Epithelial cell of esophagus (primary cell): ENCODE results near the gene GINS2.

Source experiments
- DNase-seq: peaks from one replicate; pipeline ENCODE4 v3.0.0; 2010; ENCODE audit warnings: low read depth
- H3K4me3 ChIP-seq: 2 replicates; pipeline ENCODE4 v1.5.1; 2011; ENCODE audit warnings: mild to moderate bottlenecking, low read length, control low read depth
- CTCF ChIP-seq: IDR thresholded peaks from 2 replicates; pipeline ENCODE4 v1.5.1; 2011; ENCODE audit warnings: low read depth, mild to moderate bottlenecking, low read length, control low read depth, inconsistent platforms; ENCODE audit not compliant: insufficient read depth; ENCODE audit errors: missing control alignments

Gene GINS2

GRCh38 chr16:85637808-85638647 lies 50.7 kb downstream of the GINS2 start:
- no peak for TF ChIP-seq CTCF
- DNase-seq, result no peak
- no peak overlapping the region for H3K4me3 ChIP-seq

GRCh38 chr16:85637061-85637807 lies 51.5 kb downstream of the GINS2 start:
- H3K4me3 ChIP-seq, result no peak overlapping the region
- no peak for DNase-seq
- TF ChIP-seq CTCF, result no peak

DNA sequence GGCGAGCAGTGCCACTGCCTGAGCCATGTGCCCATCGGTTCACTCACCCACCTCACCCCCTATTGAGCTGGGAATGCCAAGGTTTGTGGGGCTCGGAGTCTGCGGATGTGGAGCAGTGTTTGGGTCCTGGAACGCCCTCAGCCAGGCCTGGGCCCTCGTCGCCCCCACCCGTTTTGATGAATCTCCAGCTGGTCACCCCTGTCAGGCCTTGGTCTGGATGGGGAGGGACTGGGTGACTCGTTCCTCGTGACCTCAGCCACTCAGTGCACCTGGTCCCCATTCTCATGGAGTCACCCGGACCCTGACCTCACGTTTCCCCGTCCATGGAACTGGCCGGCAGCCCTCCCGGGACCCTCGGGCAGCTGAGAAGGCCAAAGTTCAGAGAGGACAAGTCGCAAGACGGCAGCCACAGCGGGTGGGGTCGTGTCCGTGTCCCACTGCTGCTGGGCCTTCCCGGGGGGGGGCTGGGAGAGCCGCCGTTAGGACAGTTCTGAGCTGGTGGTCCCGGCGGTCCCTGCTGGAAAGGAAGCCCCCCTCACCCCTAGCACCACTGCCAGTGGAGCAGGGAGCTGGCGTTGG lies 52.4 kb downstream of the GINS2 start:
- TF ChIP-seq CTCF, result no peak
- H3K4me3 ChIP-seq, result no peak overlapping the region
- DNase-seq, result no peak

DNA sequence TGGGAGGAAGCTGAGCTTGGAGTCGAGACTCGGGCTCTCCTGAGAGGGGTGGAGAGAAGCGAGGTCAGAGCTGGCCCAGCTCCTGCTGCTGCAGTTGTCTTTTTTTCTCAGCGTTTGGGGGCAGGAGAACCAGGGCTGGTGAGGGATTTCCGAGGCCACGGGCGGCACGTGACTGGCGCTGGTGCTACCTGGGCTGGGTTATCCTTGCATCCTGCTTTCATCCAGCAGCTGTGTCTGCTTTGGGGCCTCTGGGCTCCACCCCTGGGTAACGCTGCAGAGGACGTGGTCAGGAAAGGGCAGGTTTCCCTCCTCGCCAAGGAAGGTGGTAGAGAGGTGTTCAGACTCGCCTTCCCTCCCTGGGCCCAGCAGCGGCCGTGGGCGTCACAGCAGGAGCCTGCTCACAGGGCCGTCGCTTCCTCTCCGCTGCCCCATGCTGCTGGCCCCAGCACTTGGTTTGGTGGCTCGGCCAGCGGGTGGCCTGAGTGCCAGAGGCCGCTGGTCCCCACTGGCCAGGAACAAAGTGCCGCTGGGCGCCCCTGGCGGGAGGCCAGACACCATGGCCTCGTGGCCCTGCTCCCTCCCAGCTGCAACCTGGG lies 53.1 kb downstream of the GINS2 start:
- TF ChIP-seq CTCF, result no peak
- DNase-seq, result peak; percentile 79
- no peak overlapping the region for H3K4me3 ChIP-seq

GRCh38 chr16:85634747-85635544 lies 53.8 kb downstream of the GINS2 start:
- peak; percentile 26 for TF ChIP-seq CTCF
- no peak overlapping the region for H3K4me3 ChIP-seq
- peak; percentile 9 for DNase-seq

DNA sequence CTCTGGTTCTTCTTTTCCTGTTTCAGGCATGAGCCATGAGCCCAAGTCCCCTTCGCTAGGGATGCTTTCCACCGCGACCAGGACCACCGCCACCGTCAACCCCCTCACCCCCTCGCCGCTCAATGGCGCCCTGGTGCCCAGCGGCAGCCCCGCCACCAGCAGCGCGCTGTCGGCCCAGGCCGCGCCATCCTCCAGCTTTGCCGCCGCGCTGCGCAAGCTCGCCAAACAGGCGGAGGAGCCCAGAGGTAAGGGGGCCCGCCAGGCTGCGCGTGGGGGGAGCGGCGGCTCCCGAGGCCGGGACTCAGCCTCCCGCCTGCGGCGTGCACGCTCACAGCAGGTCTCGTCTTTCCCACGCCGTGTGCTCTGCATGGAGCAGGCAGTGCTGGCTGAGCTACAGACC lies 54.9 kb downstream of the GINS2 start:
- H3K4me3 ChIP-seq, result no peak overlapping the region
- TF ChIP-seq CTCF, result no peak
- no peak for DNase-seq
